SK-N-SH treated with all-trans-retinoic acid at 6 μM for 48 hours (cell line): ENCODE data around the gene CPAMD8.

Experiments used
- BACH2 ChIP-seq: fragments of 250-450 bp; sonication (Bioruptor Pico); IDR thresholded peaks from 2 replicates; pipeline ENCODE4 v1.9.0; 2021; ENCODE audit warnings: mild to moderate bottlenecking, borderline replicate concordance
- GLIS3 ChIP-seq: fragments of 250-450 bp; sonication (Bioruptor Pico); IDR thresholded peaks from 2 replicates; pipeline ENCODE4 v1.5.0; 2020; ENCODE audit warnings: mild to moderate bottlenecking, moderate library complexity
- OSR1 ChIP-seq: fragments of 250-450 bp; sonication (Bioruptor Pico); IDR thresholded peaks from 2 replicates; pipeline ENCODE4 v1.8.0; 2022; ENCODE audit warnings: moderate library complexity, mild to moderate bottlenecking, inconsistent platforms
- RARB ChIP-seq: fragments of 250-450 bp; sonication (Bioruptor Pico); IDR thresholded peaks from 2 replicates; pipeline ENCODE4 v1.8.0; 2021; ENCODE audit warnings: mild to moderate bottlenecking, moderate library complexity
- ZFP3 ChIP-seq: fragments of 250-450 bp; sonication (Bioruptor Pico); IDR thresholded peaks from 2 replicates; pipeline ENCODE4 v1.5.0; 2020; ENCODE audit warnings: mild to moderate bottlenecking, moderate library complexity
- ZFP30 ChIP-seq: fragments of 450-650 bp; formaldehyde crosslinking; IDR thresholded peaks from 2 replicates; pipeline ENCODE4 v1.5.0; 2022; ENCODE audit warnings: mild to moderate bottlenecking, moderate library complexity
- TF ChIP-seq, protein P1 (sequence below): fragments of 250-450 bp; sonication (Bioruptor Pico); IDR thresholded peaks from 2 replicates; pipeline ENCODE4 v1.8.0; 2020; ENCODE audit warnings: mild to moderate bottlenecking, moderate library complexity, borderline replicate concordance
- TF ChIP-seq, protein P2 (sequence below): fragments of 250-450 bp; sonication (Bioruptor Pico); IDR thresholded peaks from 2 replicates; pipeline ENCODE4 v1.5.0; 2020; ENCODE audit warnings: mild to moderate bottlenecking, moderate library complexity

DNA sequence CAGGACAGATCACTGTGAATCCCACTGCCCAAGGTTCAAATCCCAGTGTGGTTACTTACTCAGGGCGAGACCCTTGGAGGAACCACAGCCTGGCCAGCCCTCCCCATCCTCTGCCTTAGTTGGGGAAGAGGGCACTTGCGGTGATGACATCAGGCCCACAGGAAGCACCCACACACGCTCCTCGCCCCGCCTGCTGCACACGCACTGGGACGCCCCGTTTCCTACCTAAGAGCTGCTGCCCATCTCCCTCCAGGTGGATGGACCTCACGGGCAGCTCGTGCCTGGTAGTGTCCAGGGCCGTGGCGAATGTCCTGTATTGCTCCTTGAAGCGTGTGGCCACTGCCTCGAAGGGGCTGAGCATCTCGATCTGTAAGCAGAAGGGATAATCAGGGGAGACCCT lies 29.0 kb upstream of the CPAMD8 start:
- TF ChIP-seq, protein P1, sequence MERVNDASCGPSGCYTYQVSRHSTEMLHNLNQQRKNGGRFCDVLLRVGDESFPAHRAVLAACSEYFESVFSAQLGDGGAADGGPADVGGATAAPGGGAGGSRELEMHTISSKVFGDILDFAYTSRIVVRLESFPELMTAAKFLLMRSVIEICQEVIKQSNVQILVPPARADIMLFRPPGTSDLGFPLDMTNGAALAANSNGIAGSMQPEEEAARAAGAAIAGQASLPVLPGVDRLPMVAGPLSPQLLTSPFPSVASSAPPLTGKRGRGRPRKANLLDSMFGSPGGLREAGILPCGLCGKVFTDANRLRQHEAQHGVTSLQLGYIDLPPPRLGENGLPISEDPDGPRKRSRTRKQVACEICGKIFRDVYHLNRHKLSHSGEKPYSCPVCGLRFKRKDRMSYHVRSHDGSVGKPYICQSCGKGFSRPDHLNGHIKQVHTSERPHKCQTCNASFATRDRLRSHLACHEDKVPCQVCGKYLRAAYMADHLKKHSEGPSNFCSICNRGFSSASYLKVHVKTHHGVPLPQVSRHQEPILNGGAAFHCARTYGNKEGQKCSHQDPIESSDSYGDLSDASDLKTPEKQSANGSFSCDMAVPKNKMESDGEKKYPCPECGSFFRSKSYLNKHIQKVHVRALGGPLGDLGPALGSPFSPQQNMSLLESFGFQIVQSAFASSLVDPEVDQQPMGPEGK (CRISPR knock-in tag): no peak
- TF ChIP-seq RARB (no peak), OSR1 (CRISPR knock-in tag) (no peak), ZFP3 (CRISPR knock-in tag) (no peak), ZFP30 (CRISPR knock-in tag) (no peak), GLIS3 (CRISPR knock-in tag) (no peak), BACH2 (CRISPR knock-in tag) (no peak)
- TF ChIP-seq, protein P2, sequence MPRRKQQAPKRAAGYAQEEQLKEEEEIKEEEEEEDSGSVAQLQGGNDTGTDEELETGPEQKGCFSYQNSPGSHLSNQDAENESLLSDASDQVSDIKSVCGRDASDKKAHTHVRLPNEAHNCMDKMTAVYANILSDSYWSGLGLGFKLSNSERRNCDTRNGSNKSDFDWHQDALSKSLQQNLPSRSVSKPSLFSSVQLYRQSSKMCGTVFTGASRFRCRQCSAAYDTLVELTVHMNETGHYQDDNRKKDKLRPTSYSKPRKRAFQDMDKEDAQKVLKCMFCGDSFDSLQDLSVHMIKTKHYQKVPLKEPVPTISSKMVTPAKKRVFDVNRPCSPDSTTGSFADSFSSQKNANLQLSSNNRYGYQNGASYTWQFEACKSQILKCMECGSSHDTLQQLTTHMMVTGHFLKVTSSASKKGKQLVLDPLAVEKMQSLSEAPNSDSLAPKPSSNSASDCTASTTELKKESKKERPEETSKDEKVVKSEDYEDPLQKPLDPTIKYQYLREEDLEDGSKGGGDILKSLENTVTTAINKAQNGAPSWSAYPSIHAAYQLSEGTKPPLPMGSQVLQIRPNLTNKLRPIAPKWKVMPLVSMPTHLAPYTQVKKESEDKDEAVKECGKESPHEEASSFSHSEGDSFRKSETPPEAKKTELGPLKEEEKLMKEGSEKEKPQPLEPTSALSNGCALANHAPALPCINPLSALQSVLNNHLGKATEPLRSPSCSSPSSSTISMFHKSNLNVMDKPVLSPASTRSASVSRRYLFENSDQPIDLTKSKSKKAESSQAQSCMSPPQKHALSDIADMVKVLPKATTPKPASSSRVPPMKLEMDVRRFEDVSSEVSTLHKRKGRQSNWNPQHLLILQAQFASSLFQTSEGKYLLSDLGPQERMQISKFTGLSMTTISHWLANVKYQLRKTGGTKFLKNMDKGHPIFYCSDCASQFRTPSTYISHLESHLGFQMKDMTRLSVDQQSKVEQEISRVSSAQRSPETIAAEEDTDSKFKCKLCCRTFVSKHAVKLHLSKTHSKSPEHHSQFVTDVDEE: no peak
